ENCODE measurements around the gene UBE2E2. TPM values are rescaled to one million over a fixed set of nuclear protein-coding genes. Genes with fewer than 3 reads are reported as not detected.

The UBE2E2 gene
- total RNA-seq, 1 donor, result 41.5 TPM

DNA sequence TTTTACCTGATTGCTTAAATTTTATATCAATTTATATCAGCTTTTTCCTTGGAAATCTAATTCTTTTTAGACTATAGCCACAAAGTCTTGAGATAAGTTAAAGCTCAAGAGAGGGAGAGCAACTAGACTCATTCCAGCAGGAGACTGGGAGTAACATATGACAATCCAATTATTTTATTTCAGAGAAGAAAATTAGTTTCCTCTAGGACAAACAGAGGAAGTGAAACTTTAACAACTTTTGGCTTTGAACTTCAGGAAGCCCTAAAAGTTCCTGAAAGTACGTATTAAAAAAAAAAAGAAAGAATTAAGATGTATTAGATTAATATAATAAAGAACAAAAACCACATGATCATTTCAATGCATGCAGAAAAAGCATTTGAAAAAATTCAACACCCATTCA, 13.9 kb upstream of the UBE2E2 start:
- DNase-seq (ENCODE audit: low read depth), result no peak
- no peak overlapping the region for H3K4me3 ChIP-seq (ENCODE audit: low read depth, low read length)
- TF ChIP-seq, protein P1, sequence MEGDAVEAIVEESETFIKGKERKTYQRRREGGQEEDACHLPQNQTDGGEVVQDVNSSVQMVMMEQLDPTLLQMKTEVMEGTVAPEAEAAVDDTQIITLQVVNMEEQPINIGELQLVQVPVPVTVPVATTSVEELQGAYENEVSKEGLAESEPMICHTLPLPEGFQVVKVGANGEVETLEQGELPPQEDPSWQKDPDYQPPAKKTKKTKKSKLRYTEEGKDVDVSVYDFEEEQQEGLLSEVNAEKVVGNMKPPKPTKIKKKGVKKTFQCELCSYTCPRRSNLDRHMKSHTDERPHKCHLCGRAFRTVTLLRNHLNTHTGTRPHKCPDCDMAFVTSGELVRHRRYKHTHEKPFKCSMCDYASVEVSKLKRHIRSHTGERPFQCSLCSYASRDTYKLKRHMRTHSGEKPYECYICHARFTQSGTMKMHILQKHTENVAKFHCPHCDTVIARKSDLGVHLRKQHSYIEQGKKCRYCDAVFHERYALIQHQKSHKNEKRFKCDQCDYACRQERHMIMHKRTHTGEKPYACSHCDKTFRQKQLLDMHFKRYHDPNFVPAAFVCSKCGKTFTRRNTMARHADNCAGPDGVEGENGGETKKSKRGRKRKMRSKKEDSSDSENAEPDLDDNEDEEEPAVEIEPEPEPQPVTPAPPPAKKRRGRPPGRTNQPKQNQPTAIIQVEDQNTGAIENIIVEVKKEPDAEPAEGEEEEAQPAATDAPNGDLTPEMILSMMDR (IDR thresholded peaks at IDR 0.05; ENCODE audit: insufficient read depth, low read depth, low read length), result no peak

DNA sequence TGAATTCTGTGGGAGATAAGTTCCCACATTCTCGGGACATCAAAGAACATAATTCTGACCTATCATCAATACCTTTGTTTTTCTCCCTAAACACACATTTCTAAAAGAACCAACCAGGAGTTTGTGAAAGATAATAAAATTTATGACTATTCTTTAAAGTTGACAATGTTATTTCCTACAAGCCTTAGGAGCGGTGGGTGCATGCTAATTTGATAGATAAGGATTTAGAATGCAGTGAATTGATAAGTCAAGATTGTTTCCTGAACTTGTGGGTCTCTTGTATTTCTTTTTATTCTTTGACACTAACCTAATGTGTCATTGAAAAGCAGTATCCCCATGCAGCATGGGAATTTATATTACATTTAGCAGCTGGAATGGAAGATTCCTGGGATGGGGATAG, 10.3 kb upstream of the UBE2E2 start:
- H3K4me3 ChIP-seq (ENCODE audit: low read depth, low read length), result no peak overlapping the region
- TF ChIP-seq, protein P1 (IDR thresholded peaks at IDR 0.05; ENCODE audit: insufficient read depth, low read depth, low read length), result no peak
- DNase-seq (ENCODE audit: low read depth), result no peak

DNA sequence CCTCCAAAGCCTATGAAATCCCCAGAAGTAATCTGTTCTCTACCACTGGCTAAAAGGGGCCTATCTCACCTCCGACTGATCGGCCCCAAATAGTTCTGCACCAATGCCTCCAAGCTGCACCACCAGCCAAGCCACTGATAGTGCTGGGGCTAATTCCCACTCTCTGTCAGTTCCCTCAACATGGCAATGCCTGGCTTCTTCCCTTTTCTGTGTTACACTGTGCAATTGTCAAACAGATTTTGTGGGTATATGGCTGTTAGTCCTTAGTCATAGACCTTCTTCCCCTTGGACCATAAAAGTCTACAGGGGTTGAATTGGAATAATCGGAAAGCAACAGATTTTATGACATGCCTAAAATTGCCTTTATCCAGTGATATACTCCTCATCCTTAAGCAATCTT, 9.3 kb upstream of the UBE2E2 start:
- DNase-seq (ENCODE audit: low read depth), result no peak
- TF ChIP-seq, protein P1 (IDR thresholded peaks at IDR 0.05; ENCODE audit: insufficient read depth, low read depth, low read length), result no peak
- H3K4me3 ChIP-seq (ENCODE audit: low read depth, low read length), result no peak overlapping the region

DNA sequence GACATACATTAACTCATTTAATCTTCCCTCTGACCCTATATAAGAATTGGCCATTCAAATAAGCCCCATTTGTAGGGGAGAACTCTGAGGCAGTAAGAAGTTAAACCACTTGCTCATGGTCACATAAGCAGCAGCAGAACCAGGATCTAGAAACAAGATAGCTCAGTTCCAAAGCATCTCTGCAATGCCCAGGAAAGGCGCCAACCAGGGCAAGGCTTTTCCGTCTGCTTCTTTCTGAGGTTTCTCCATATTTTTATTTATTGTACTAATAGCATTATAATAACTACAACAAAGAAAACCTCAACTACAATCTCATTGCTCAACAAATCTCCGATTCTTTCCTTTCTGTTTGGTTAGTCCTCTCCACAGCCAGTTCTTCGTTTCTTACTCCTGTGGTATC, 4.3 kb upstream of the UBE2E2 start:
- H3K4me3 ChIP-seq (ENCODE audit: low read depth, low read length), result no peak overlapping the region
- TF ChIP-seq, protein P1 (IDR thresholded peaks at IDR 0.05; ENCODE audit: insufficient read depth, low read depth, low read length), result no peak
- no peak for DNase-seq (ENCODE audit: low read depth)

DNA sequence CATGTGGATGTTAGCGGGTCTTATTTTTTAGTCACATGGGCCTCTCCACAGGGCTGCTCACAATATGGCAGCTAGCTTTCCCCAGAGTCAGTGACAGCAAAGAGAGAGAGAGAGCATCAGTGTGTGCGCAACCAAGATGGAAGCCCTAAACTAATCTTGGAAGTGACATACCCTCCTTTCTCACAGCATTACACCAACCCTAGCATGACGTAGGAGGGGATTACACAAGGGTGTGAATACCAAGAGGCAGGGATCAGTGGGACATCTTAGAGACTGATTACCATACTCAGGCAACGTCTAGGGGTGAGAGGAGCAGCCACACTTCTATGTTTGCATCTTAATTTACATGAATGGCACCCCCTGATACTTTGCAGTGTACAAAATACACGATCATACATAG, 3.5 kb upstream of the UBE2E2 start:
- DNase-seq (ENCODE audit: low read depth), result no peak
- TF ChIP-seq, protein P1 (IDR thresholded peaks at IDR 0.05; ENCODE audit: insufficient read depth, low read depth, low read length), result no peak
- H3K4me3 ChIP-seq (ENCODE audit: low read depth, low read length), result no peak overlapping the region

DNA sequence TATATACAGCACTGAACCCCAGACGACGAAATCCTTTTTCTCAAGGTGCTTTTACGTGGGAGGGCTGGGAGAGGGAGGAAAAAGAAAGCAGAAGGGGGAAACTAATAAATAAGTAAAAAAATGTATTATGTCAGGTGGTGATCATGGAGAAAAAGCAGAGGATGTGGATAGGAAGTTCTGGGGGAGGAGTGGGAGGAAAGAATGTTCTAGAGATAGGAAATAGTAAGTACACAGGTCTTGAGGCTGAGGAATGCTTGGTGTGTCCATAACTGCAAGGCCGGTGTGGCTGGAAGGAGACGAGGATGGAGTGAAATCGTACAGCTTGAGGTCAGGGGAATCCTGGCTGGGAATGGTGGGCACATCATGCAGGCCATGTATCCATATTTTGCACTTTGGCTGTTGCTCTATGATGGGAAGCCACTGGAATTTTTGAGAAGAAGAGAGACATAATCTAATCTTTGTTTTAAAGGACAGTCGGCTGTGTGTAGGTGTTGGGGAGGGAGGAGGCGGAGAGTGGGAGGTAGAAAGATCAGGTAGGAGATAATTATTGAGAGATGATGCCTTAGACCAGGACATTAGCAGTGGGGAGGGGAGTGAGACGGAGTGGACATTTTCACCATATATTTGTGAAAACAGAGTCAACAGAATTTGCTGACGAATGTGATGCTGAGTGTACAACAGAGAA, 1.8 kb upstream of the UBE2E2 start:
- no peak for DNase-seq (ENCODE audit: low read depth)
- no peak overlapping the region for H3K4me3 ChIP-seq (ENCODE audit: low read depth, low read length)
- TF ChIP-seq, protein P1 (IDR thresholded peaks at IDR 0.05; ENCODE audit: insufficient read depth, low read depth, low read length), result no peak

Data from fibroblast of villous mesenchyme (primary cell).